CD4-positive, CD25-positive, alpha-beta regulatory T cell (primary cell): ENCODE results near the gene KCNC1. TPM values are rescaled to one million over a fixed set of nuclear protein-coding genes. Genes with fewer than 3 reads are reported as not detected.

Experiments used
- ATAC-seq, 2 donors: fragments of 150-1000 bp; cut with Tn5 transposase; one replicate each; pipeline ENCODE4 v1.10.0; 2021; ENCODE audit warnings: low read depth in 2 of 2, moderate number of reproducible peaks in 2 of 2, moderate library complexity in 1 of 2
- DNase-seq, 3 donors: peaks; one replicate each; pipeline versions ENCODE4 v3.0.0 to v3.0.0-alpha.2; 2012 to 2022; ENCODE audit warnings: mixed read lengths in 1 of 3
- H3K27ac ChIP-seq: one replicate; pipeline ENCODE4 v1.7.0; 2013; ENCODE audit warnings: mild to moderate bottlenecking, low read length; ENCODE audit not compliant: insufficient read depth, poor library complexity, severe bottlenecking
- H3K27me3 ChIP-seq: one replicate; pipeline ENCODE4 v1.7.0; 2013; ENCODE audit warnings: low read length; ENCODE audit not compliant: control insufficient read depth, insufficient read depth
- H3K36me3 ChIP-seq: one replicate; pipeline ENCODE4 v1.7.0; 2013; ENCODE audit warnings: mild to moderate bottlenecking, low read length, moderate library complexity; ENCODE audit not compliant: control insufficient read depth, insufficient read depth
- H3K4me1 ChIP-seq: 2 replicates; pipeline ENCODE4 v1.7.0; 2013; ENCODE audit warnings: mild to moderate bottlenecking, low read length; ENCODE audit not compliant: insufficient read depth, control insufficient read depth, poor library complexity, severe bottlenecking
- H3K4me3 ChIP-seq: one replicate; pipeline ENCODE4 v1.7.0; 2013; ENCODE audit warnings: low read depth, mild to moderate bottlenecking, low read length, moderate library complexity
- H3K9me3 ChIP-seq, 2 experiments: 1 replicate in 1 of 2; 2 replicates in 1 of 2; pipeline ENCODE4 v1.7.0; 2013; ENCODE audit warnings: low read length in 2 of 2, mild to moderate bottlenecking in 1 of 2, moderate library complexity in 1 of 2; ENCODE audit not compliant: control insufficient read depth in 2 of 2
- H3K27ac Mint-ChIP-seq, 3 donors: one replicate each; pipeline ENCODE4 v1.8.0; 2020 to 2022; ENCODE audit warnings: mild to moderate bottlenecking in 3 of 3, mixed read lengths in 3 of 3, moderate library complexity in 2 of 3
- H3K27me3 Mint-ChIP-seq: one replicate; pipeline ENCODE4 v1.8.0; 2022; ENCODE audit warnings: mild to moderate bottlenecking, mixed read lengths
- H3K36me3 Mint-ChIP-seq: one replicate; pipeline ENCODE4 v1.8.0; 2020; ENCODE audit warnings: mixed read lengths
- H3K4me1 Mint-ChIP-seq, 4 donors: one replicate each; pipeline ENCODE4 v1.8.0; 2020 to 2022; ENCODE audit warnings: mixed read lengths in 4 of 4, mild to moderate bottlenecking in 1 of 4
- H3K4me3 Mint-ChIP-seq, 4 donors: one replicate each; pipeline ENCODE4 v1.8.0; 2020 to 2022; ENCODE audit warnings: mild to moderate bottlenecking in 4 of 4, mixed read lengths in 4 of 4, moderate library complexity in 3 of 4
- H3K9me3 Mint-ChIP-seq, 7 donors: one replicate each; pipeline ENCODE4 v1.8.0; 2020 to 2022; ENCODE audit warnings: mixed read lengths in 7 of 7, mild to moderate bottlenecking in 3 of 7, moderate library complexity in 2 of 7
- polyA plus RNA-seq, 4 donors: library from polyadenylated mRNA; unstranded; fragments of 300-500 nt; fragmentation: Illumina TruSeq; gene quantifications; one replicate each; pipeline ENCODE4 v1.2.3, GENCODE V29; 2021
- total RNA-seq: library from RNA; stranded (reverse); gene quantifications from one replicate; pipeline ENCODE4 v1.2.3, GENCODE V29; 2022

Gene KCNC1
- total and polyA plus RNA-seq, 5 donors from 2014 or later: 0.22 to 1.2 (median 0.47) TPM; not detected in 2

DNA sequence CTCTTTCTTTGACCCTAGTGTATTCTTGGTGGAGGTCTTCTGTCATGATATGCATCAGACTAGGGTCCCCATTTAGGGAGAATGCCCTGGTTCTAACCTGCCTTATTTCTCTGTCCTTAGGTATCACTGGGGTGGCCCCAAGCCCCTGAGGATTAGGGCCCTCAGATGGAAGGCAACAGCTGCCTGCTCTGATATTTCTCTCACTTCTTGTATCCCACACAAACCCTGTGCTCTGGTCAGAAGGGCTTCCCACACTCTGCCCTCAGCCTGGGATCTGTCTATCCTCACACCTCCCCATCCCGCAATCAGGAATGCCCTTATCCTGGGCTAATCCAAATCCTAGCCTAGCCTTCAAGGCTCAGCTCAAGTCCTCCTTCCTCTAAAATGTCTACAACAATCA lies 75.5 kb downstream of the KCNC1 start:
- Mint-ChIP-seq H3K4me1 (peaks cover 0 to 5% (median 1%) of the 10 kb centered on the region in 4 donors), H3K9me3 (no peaks in the 10 kb centered on the region), H3K27me3 (no peaks in the 10 kb centered on the region), H3K36me3 (peaks cover 35% of the 10 kb centered on the region), H3K27ac (no peak overlapping the region), H3K4me3 (no peak overlapping the region)
- DNase-seq (no peak), ATAC-seq (no peak)
- no peak overlapping the region for H3K4me3 ChIP-seq
- H3K4me1 ChIP-seq: no peaks in the 10 kb centered on the region
- no peaks in the 10 kb centered on the region for H3K9me3 ChIP-seq
- H3K36me3 ChIP-seq: no peaks in the 10 kb centered on the region
- no peaks in the 10 kb centered on the region for H3K27me3 ChIP-seq
- no peak overlapping the region for H3K27ac ChIP-seq

GRCh38 chr11:17810746-17811145 lies 76.2 kb downstream of the KCNC1 start:
- no peaks in the 10 kb centered on the region for H3K4me1 ChIP-seq
- ATAC-seq: no peak
- H3K27me3 ChIP-seq: no peaks in the 10 kb centered on the region
- H3K9me3 ChIP-seq: no peaks in the 10 kb centered on the region
- peaks cover 0 to 5% (median 1%) of the 10 kb centered on the region in 4 donors for H3K4me1 Mint-ChIP-seq
- H3K4me3 Mint-ChIP-seq: no peak overlapping the region
- H3K36me3 Mint-ChIP-seq: peaks cover 35% of the 10 kb centered on the region
- no peak for DNase-seq
- no peaks in the 10 kb centered on the region for H3K9me3 Mint-ChIP-seq
- H3K36me3 ChIP-seq: no peaks in the 10 kb centered on the region
- no peak overlapping the region for H3K27ac ChIP-seq
- H3K27me3 Mint-ChIP-seq: no peaks in the 10 kb centered on the region
- no peak overlapping the region for H3K27ac Mint-ChIP-seq
- H3K4me3 ChIP-seq: no peak overlapping the region

DNA sequence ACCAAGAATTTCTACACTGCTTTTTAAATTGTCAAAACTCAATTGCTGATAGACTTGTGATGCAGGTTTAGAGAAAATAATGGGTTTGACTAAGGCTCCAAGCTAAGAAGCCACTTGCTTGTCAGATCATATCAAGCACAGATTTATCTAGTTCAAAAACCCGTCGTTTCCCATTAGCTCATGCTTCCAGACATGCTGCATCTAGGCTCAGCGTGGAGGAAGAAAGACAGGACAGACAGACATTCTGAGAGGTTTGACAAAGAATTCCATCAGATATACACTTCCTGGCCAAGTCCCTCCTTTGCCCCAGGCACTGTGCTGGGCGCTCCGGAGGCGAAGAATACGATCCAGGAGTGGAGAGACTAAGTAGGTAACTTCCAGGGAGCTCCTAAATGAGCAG lies 76.8 kb downstream of the KCNC1 start:
- Histone ChIP-seq H3K36me3 (no peaks in the 10 kb centered on the region), H3K4me1 (no peaks in the 10 kb centered on the region), H3K4me3 (no peak overlapping the region), H3K27me3 (no peaks in the 10 kb centered on the region), H3K27ac (no peak overlapping the region), H3K9me3 (no peaks in the 10 kb centered on the region)
- Mint-ChIP-seq H3K27ac (no peak overlapping the region), H3K4me3 (no peak overlapping the region), H3K36me3 (peaks cover 37% of the 10 kb centered on the region), H3K27me3 (no peaks in the 10 kb centered on the region), H3K4me1 (peaks cover 0 to 5% (median 1%) of the 10 kb centered on the region in 4 donors), H3K9me3 (no peaks in the 10 kb centered on the region)
- DNase-seq: no peak
- no peak for ATAC-seq

DNA sequence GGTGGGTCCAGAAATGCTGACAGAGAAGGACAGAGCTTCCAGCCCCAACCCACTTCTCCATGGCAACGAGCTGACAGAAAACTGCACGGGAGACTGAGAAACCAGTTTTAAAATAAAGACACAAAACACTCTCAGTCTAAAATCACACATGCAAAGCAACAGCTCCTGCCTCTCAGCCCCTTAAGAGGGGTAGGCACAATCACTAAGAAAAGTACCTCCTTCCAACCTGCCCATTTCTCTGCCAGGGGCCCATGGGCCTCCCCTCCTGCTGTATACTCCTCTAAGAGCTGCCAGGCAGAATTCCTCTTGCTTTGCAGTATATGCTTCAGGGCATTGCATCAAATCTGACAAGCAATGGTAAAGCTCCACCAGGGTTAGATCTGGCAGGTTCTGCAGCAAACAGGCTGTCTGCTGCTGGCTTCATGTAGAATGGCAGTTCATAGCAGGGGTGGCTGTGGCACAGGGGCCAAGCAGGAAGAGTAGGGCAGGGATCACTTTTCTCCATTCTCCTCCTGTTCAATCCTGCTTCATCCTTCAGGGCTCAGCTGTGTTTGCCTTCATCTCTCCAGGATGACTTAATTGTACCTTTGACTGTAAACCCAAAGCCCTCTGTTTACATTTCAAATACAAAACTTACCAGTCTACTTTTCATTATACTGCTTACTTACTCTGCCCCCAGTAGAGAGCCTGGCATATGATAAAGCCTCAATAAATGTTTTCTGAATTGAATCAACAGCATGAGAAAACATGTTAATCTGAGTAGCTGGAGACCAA lies 77.7 kb downstream of the KCNC1 start:
- peaks cover 30% of the 10 kb centered on the region for H3K36me3 Mint-ChIP-seq
- Histone ChIP-seq H3K9me3 (no peaks in the 10 kb centered on the region), H3K4me3 (no peak overlapping the region), H3K4me1 (no peaks in the 10 kb centered on the region), H3K27me3 (no peaks in the 10 kb centered on the region), H3K27ac (no peak overlapping the region), H3K36me3 (no peaks in the 10 kb centered on the region)
- no peak overlapping the region for H3K4me3 Mint-ChIP-seq
- DNase-seq (no peak), ATAC-seq (no peak)
- peaks cover 0 to 5% (median 1%) of the 10 kb centered on the region in 4 donors for H3K4me1 Mint-ChIP-seq
- no peak overlapping the region for H3K27ac Mint-ChIP-seq
- no peaks in the 10 kb centered on the region for H3K27me3 Mint-ChIP-seq
- no peaks in the 10 kb centered on the region for H3K9me3 Mint-ChIP-seq

GRCh38 chr11:17812865-17813187 lies 78.2 kb downstream of the KCNC1 start:
- Histone ChIP-seq H3K9me3 (no peaks in the 10 kb centered on the region), H3K4me1 (no peaks in the 10 kb centered on the region), H3K27ac (no peak overlapping the region), H3K27me3 (no peaks in the 10 kb centered on the region), H3K36me3 (no peaks in the 10 kb centered on the region), H3K4me3 (no peak overlapping the region)
- H3K27me3 Mint-ChIP-seq: no peaks in the 10 kb centered on the region
- ATAC-seq (no peak), DNase-seq (no peak)
- peaks cover 29% of the 10 kb centered on the region for H3K36me3 Mint-ChIP-seq
- H3K4me3 Mint-ChIP-seq: no peak overlapping the region
- H3K4me1 Mint-ChIP-seq: peaks cover 0 to 5% (median 1%) of the 10 kb centered on the region in 4 donors
- H3K9me3 Mint-ChIP-seq: no peaks in the 10 kb centered on the region
- no peak overlapping the region for H3K27ac Mint-ChIP-seq

GRCh38 chr11:17813391-17814059 lies 78.9 kb downstream of the KCNC1 start:
- DNase-seq: no peak
- no peaks in the 10 kb centered on the region for H3K36me3 ChIP-seq
- H3K27ac ChIP-seq: no peak overlapping the region
- H3K27me3 Mint-ChIP-seq: no peaks in the 10 kb centered on the region
- no peaks in the 10 kb centered on the region for H3K9me3 Mint-ChIP-seq
- H3K4me3 ChIP-seq: no peak overlapping the region
- no peak overlapping the region for H3K4me3 Mint-ChIP-seq
- no peaks in the 10 kb centered on the region for H3K27me3 ChIP-seq
- H3K4me1 Mint-ChIP-seq: peaks cover 0 to 5% (median 1%) of the 10 kb centered on the region in 4 donors
- peaks cover 28% of the 10 kb centered on the region for H3K36me3 Mint-ChIP-seq
- no peaks in the 10 kb centered on the region for H3K9me3 ChIP-seq
- ATAC-seq: no peak
- H3K27ac Mint-ChIP-seq: peak overlapping the region in 1 of 3 donors; percentile 50
- H3K4me1 ChIP-seq: no peaks in the 10 kb centered on the region

DNA sequence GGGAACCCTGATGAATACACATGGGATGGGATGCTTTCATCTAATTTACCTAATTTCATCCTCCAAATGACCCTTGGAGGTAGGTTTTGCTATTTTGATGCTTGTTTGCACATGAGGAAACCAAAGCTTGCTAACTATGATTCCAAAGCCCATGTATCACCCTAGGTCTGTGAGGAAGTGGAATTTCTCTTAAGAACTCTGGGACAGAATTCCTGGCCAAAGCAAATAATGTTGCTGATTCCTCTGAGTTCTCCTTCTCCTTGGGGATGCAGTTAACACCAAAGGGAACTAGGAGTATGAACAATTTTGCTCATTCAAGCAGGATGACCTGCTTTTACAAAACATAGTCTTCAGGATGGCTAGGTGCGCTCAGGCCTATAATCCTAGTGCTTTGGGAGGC lies 80.0 kb downstream of the KCNC1 start:
- DNase-seq (no peak), ATAC-seq (no peak)
- no peak overlapping the region for H3K27ac Mint-ChIP-seq
- no peaks in the 10 kb centered on the region for H3K9me3 ChIP-seq
- no peaks in the 10 kb centered on the region for H3K36me3 ChIP-seq
- no peak overlapping the region for H3K4me3 ChIP-seq
- H3K9me3 Mint-ChIP-seq: no peaks in the 10 kb centered on the region
- H3K4me1 ChIP-seq: no peaks in the 10 kb centered on the region
- H3K27me3 Mint-ChIP-seq: no peaks in the 10 kb centered on the region
- no peak overlapping the region for H3K4me3 Mint-ChIP-seq
- H3K27me3 ChIP-seq: no peaks in the 10 kb centered on the region
- peaks cover 0 to 3% (median 0%) of the 10 kb centered on the region in 4 donors for H3K4me1 Mint-ChIP-seq
- H3K36me3 Mint-ChIP-seq: peaks cover 19% of the 10 kb centered on the region
- no peak overlapping the region for H3K27ac ChIP-seq
